ENCODE results near the gene COPB2. TPM values are rescaled to one million over a fixed set of nuclear protein-coding genes. Genes with fewer than 3 reads are reported as not detected.
"Not testable (repeated sequence)": the region's sequence is repeated elsewhere in the genome, so short reads cannot be mapped to it uniquely, and the experiment has no call there.

Gene COPB2
- total RNA-seq, 2 donors from 2014 or later: 85.2 to 105 TPM

DNA sequence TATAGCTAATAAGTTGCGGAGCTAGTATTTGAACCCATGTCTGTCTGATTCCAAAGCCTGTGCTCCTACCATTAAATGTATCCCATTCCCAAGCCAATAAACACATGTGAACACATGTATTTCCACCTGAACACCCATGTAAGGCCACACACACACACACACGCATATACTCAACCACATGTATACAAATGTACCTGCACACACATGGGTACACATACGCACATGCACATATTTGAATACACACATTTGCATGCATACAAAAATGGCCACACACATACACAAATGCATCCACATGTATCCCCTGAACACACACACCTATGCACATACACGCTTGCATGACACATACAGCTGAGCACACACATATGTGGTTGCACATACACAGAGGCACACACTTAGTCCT is 51.0 kb downstream of the COPB2 start:
- Mint-ChIP-seq H3K9me3 (peaks cover 3 to 4% of the 10 kb centered on the region in 2 donors), H3K27ac (no peak overlapping the region), H3K36me3 (ENCODE audit: insufficient read depth in 2 of 2) (peaks cover 3% of the 10 kb centered on the region in 2 donors), H3K27me3 (ENCODE audit: low read depth) (peaks cover 12% of the 10 kb centered on the region), H3K4me1 (ENCODE audit: low read depth) (peaks cover 25% of the 10 kb centered on the region), H3K4me3 (no peak overlapping the region)
- no peak for ATAC-seq (replicated peaks in 1 of 2)
- DNase-seq: no peak

DNA sequence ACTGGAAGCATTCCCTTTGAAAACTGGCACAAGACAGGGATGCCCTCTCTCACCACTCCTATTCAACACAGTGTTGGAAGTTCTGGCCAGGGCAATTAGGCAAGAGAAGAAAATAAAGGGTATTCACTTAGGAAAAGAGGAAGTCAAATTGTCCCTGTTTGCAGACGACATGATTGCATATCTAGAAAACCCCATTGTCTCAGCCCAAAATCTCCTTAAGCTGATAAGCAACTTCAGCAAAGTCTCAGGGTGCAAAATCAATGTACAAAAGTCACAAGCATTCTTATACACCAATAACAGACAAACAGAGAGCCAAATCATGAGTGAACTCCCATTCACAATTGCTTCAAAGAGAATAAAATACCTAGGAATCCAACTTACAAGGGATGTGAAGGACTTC is 54.8 kb downstream of the COPB2 start:
- peaks cover 12% of the 10 kb centered on the region for H3K4me1 Mint-ChIP-seq (ENCODE audit: low read depth)
- not testable (repeated sequence) for H3K4me3 Mint-ChIP-seq; DNase-seq; ATAC-seq (replicated peaks in 1 of 2); H3K36me3 Mint-ChIP-seq (ENCODE audit: insufficient read depth in 2 of 2); H3K9me3 Mint-ChIP-seq; H3K27ac Mint-ChIP-seq
- H3K27me3 Mint-ChIP-seq (ENCODE audit: low read depth): peaks cover 24% of the 10 kb centered on the region

DNA sequence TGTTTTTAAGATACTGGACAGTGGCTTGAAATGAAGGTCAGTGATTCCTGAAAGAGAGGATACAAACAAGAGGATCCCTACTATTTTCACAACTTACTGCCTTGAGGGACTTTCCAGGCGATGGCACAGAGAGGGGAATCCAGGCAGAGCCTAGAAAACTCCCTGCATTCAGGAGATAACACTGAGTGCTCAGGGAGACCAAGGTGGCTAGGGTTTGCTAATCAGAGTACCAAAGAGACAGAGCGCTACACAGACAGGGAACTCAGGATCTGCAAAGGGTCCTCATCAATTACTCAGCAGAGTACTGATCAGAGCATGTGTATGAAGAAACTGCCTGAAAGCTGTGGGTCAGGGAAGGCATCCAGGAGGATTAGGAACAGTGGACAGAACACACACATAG is 57.4 kb downstream of the COPB2 start:
- peaks cover 24% of the 10 kb centered on the region for H3K27me3 Mint-ChIP-seq (ENCODE audit: low read depth)
- H3K4me1 Mint-ChIP-seq (ENCODE audit: low read depth): peaks cover 18% of the 10 kb centered on the region
- DNase-seq (no peak), ATAC-seq (replicated peaks in 1 of 2) (no peak)
- no peak overlapping the region for H3K27ac Mint-ChIP-seq
- H3K4me3 Mint-ChIP-seq: no peak overlapping the region
- H3K36me3 Mint-ChIP-seq (ENCODE audit: insufficient read depth in 2 of 2): no peaks in the 10 kb centered on the region
- H3K9me3 Mint-ChIP-seq: no peaks in the 10 kb centered on the region

DNA sequence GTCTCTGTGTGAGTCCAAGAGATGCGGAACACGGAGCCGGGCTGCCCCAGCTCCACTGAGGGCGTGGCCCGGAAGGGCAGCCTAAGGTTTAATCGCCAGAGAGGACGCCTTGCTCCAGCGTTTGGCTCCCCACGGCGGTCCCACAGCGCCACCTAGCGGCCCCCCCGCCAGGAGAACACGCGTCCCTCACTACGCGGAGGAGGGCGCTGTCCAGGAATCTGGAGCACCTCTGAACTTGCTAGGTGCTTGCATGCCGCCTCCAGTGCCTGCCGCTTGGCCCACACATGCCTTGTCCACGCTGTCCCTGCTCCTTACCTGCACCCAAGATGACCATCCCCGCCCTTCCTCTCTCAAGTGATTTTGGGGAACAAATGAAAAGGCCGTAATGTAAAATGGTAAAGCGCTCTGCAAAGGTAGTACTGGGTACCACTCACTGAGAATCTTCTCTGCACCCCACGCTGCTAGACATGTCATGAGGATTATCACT is 60.0 kb downstream of the COPB2 start:
- H3K36me3 Mint-ChIP-seq (ENCODE audit: insufficient read depth in 2 of 2): no peaks in the 10 kb centered on the region
- peaks cover 18% of the 10 kb centered on the region for H3K4me1 Mint-ChIP-seq (ENCODE audit: low read depth)
- no peak overlapping the region for H3K27ac Mint-ChIP-seq
- H3K27me3 Mint-ChIP-seq (ENCODE audit: low read depth): peaks cover 19% of the 10 kb centered on the region
- no peaks in the 10 kb centered on the region for H3K9me3 Mint-ChIP-seq
- DNase-seq (peak; percentile 91 to 94), ATAC-seq (replicated peaks in 1 of 2) (peak; percentile 98)
- H3K4me3 Mint-ChIP-seq: peak overlapping the region; percentile 55 to 76

DNA sequence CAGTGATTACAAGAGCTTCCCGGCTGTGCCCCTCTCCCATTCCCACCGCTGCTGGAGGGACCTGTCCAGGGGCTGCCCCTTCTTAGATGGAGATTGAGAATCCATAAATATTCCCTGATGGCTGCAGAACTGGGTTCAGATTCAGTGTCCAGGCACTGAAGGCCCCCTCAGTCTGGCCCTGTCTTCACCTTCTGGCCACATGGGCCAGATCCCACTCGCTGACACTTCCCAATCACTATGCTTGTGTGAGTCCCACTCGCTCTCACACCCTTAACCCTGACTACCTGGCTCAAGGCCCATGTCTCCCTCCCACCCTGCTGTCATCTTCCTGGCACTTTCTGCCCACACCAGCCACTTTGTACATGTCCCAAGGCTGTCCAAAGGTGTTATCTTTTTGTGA is 61.1 kb downstream of the COPB2 start:
- H3K27ac Mint-ChIP-seq: no peak overlapping the region
- peak overlapping the region in 1 of 2 donors; percentile 76 for H3K4me3 Mint-ChIP-seq
- peaks cover 18% of the 10 kb centered on the region for H3K4me1 Mint-ChIP-seq (ENCODE audit: low read depth)
- peaks cover 16% of the 10 kb centered on the region for H3K27me3 Mint-ChIP-seq (ENCODE audit: low read depth)
- H3K9me3 Mint-ChIP-seq: no peaks in the 10 kb centered on the region
- DNase-seq: no peak
- H3K36me3 Mint-ChIP-seq (ENCODE audit: insufficient read depth in 2 of 2): no peaks in the 10 kb centered on the region
- no peak for ATAC-seq (replicated peaks in 1 of 2)

DNA sequence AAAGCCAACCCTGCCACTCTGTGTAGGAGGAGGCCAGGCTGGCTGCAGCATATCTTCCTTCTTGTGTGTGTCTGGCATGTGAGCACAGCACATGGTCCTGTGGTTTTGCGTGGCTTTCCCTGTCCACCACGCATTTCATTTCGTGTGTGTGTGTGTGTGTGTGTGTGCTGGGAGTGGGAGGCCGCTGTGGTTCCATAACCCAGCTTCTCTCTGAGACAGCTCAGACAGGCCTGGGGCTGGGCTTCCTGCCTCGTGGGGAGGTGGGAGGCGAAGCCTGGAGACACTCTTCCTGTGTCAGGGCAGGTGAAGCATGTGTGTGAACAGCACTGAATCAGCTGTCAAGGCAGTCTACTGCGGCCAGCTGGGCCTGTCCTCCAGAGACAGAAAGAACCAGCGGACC is 61.6 kb downstream of the COPB2 start:
- H3K4me1 Mint-ChIP-seq (ENCODE audit: low read depth): peaks cover 18% of the 10 kb centered on the region
- no peaks in the 10 kb centered on the region for H3K9me3 Mint-ChIP-seq
- ATAC-seq (replicated peaks in 1 of 2): no peak
- no peak overlapping the region for H3K4me3 Mint-ChIP-seq
- H3K27ac Mint-ChIP-seq: no peak overlapping the region
- DNase-seq: no peak
- H3K27me3 Mint-ChIP-seq (ENCODE audit: low read depth): peaks cover 11% of the 10 kb centered on the region
- no peaks in the 10 kb centered on the region for H3K36me3 Mint-ChIP-seq (ENCODE audit: insufficient read depth in 2 of 2)

DNA sequence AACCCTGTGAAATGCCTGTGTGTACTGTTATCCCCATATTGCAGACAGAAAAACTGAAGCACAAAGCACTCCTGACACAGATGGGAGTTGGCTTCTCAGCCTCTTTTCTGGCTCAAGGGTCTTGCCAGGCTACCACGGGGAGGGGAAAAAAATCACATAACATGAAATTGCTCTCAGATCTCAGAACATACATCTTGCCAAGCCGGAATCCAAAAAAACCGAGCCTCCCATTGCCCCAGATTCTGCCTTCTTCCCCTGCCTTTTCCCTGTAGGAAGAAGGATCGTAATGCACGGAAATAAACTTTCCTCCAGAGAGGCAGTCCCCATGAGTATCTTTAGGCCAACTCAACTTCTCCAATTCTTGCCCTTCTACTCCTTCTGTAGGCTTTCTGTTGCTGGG is 62.2 kb downstream of the COPB2 start:
- Mint-ChIP-seq H3K4me1 (ENCODE audit: low read depth) (peaks cover 18% of the 10 kb centered on the region), H3K4me3 (no peak overlapping the region)

DNA sequence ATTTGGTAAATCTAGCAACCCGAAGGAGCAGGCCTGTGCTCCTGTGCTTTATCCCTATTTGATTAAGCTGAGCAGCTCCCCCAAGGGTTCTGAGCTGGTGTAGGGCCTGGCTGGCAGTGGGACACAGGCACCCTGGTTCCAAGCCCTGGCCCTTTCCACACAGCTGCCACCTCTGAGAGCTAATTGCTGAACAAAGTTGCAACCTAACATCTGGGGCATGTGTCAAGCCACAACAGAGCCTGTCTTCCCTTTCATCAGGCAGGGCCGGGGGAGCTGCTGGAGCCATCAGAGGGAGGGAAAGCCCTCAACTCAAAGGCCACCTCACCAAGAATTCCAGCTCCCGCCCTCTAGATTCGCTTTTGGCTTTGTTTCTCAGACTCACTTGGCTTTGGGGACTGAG is 62.7 kb downstream of the COPB2 start:
- H3K9me3 Mint-ChIP-seq: no peaks in the 10 kb centered on the region
- no peak overlapping the region for H3K27ac Mint-ChIP-seq
- DNase-seq (no peak), ATAC-seq (replicated peaks in 1 of 2) (no peak)
- no peaks in the 10 kb centered on the region for H3K27me3 Mint-ChIP-seq (ENCODE audit: low read depth)
- H3K4me3 Mint-ChIP-seq: no peak overlapping the region
- peaks cover 18% of the 10 kb centered on the region for H3K4me1 Mint-ChIP-seq (ENCODE audit: low read depth)
- H3K36me3 Mint-ChIP-seq (ENCODE audit: insufficient read depth in 2 of 2): no peaks in the 10 kb centered on the region

More for the DNA sequence above, 62.2 kb downstream of the COPB2 start:
- Mint-ChIP-seq H3K27ac (no peak overlapping the region), H3K9me3 (no peaks in the 10 kb centered on the region), H3K36me3 (ENCODE audit: insufficient read depth in 2 of 2) (no peaks in the 10 kb centered on the region), H3K27me3 (ENCODE audit: low read depth) (peaks cover 5% of the 10 kb centered on the region)
- DNase-seq (no peak), ATAC-seq (replicated peaks in 1 of 2) (no peak)

DNA sequence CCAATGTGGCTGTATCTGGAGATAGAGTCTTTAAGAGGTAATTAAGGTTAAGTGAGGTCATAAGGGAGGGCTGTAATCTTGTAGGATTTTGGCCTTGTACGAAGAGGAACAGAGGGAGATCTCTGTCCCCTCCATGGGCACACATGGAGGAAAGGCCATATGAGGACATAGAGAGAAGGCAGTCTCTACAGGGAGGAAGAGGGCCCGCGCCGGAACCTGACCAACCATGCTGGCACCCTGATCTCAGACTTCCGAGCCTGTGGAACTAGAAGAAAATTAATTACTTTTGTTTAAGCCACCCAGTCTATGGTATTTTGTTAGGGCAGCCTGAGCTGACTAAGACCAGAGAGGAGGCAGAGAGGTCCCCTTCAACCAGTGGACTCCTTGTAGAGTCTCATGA is 63.3 kb downstream of the COPB2 start:
- no peak for ATAC-seq (replicated peaks in 1 of 2)
- peaks cover 18% of the 10 kb centered on the region for H3K4me1 Mint-ChIP-seq (ENCODE audit: low read depth)
- no peak for DNase-seq
- H3K4me3 Mint-ChIP-seq: no peak overlapping the region
- no peaks in the 10 kb centered on the region for H3K27me3 Mint-ChIP-seq (ENCODE audit: low read depth)
- H3K36me3 Mint-ChIP-seq (ENCODE audit: insufficient read depth in 2 of 2): no peaks in the 10 kb centered on the region
- H3K27ac Mint-ChIP-seq: no peak overlapping the region
- no peaks in the 10 kb centered on the region for H3K9me3 Mint-ChIP-seq

DNA sequence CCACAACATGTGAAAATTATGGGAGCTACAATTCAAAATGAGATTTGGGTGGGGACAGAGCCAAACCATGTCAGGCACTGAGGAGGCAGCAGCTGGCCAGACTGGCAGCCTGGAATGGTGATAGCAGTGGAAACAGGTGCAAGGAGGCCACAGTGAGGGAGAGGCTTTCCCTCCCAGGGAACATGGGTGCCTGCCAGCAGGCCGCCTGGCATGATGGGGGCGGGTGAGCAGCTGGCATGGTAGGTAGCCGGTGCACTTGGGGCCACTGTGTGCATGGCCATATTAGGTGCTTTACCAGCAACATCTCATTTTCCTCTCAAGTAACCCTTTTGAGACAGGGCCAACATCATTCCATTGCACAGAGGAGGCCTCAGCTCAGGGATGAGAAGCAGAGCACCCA is 63.9 kb downstream of the COPB2 start:
- H3K36me3 Mint-ChIP-seq (ENCODE audit: insufficient read depth in 2 of 2): no peaks in the 10 kb centered on the region
- H3K27me3 Mint-ChIP-seq (ENCODE audit: low read depth): peaks cover under 1% of the 10 kb centered on the region
- H3K9me3 Mint-ChIP-seq: no peaks in the 10 kb centered on the region
- peaks cover 18% of the 10 kb centered on the region for H3K4me1 Mint-ChIP-seq (ENCODE audit: low read depth)
- DNase-seq (no peak), ATAC-seq (replicated peaks in 1 of 2) (no peak)
- no peak overlapping the region for H3K27ac Mint-ChIP-seq
- no peak overlapping the region for H3K4me3 Mint-ChIP-seq

DNA sequence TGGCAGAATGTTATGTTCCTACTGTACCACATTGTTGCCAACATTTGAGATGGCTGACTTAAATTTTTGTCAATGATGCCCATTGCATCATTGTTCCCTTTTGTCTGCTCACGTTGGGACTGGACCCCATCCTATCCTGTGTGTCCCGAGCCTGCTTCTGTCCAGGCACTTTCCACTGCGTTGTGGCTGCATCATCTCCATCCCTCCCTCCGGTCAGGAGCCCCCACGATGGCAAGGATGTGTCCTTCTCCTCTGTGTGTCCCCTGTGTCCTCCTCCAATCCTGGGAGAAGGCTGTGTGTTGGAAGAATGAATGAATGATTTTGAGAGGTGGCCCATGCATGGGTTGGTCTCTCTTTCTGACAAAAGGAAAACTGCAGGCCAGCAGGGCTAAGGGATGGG is 65.0 kb downstream of the COPB2 start:
- H3K36me3 Mint-ChIP-seq (ENCODE audit: insufficient read depth in 2 of 2): no peaks in the 10 kb centered on the region
- DNase-seq (no peak), ATAC-seq (replicated peaks in 1 of 2) (no peak)
- peaks cover 15% of the 10 kb centered on the region for H3K4me1 Mint-ChIP-seq (ENCODE audit: low read depth)
- H3K4me3 Mint-ChIP-seq: no peak overlapping the region
- peaks cover 8% of the 10 kb centered on the region for H3K27me3 Mint-ChIP-seq (ENCODE audit: low read depth)
- H3K9me3 Mint-ChIP-seq: no peaks in the 10 kb centered on the region
- H3K27ac Mint-ChIP-seq: no peak overlapping the region

DNA sequence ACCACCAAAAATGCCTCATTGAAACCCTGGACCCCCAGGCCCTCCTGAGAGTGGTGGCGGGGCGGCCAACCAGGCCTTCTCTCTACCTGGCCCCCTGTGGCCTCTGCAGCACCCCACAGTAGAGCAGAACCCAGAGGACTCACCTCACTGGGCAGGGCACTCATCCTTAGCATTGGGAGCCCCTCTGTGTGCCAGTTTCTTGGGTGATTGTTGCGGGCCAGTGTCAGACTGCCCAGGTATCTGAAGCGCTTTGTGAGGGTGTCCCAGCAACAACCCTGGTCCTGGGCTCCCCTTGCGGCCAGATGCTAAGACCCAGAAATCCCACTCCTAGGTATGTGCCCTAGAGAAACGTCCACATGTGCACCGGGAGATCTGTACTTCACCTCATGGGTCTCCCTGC is 66.3 kb downstream of the COPB2 start:
- peaks cover 6% of the 10 kb centered on the region for H3K4me1 Mint-ChIP-seq (ENCODE audit: low read depth)
- ATAC-seq (replicated peaks in 1 of 2): no peak
- peaks cover 8% of the 10 kb centered on the region for H3K27me3 Mint-ChIP-seq (ENCODE audit: low read depth)
- H3K4me3 Mint-ChIP-seq: no peak overlapping the region
- DNase-seq: no peak
- H3K9me3 Mint-ChIP-seq: no peaks in the 10 kb centered on the region
- no peaks in the 10 kb centered on the region for H3K36me3 Mint-ChIP-seq (ENCODE audit: insufficient read depth in 2 of 2)
- H3K27ac Mint-ChIP-seq: no peak overlapping the region

DNA sequence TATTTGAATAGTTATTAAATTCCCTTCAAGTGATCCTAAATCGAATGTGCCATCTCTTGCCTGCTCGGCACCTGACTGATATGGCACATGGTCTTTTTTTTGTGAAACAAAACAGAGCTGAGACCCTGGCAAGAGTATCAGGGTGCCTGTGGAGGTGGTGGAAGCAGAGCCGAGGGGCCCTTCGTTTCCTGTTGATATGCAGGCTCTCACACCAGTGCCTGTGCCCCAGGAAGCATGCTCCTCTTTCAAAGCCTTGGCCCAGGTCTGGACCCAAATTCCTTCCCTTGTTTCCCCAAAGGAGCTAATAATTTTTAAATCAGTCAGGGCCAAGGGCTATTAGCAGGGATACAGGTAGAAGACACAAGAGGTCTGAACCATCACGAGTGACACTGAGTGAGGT is 67.1 kb downstream of the COPB2 start:
- Mint-ChIP-seq H3K9me3 (no peaks in the 10 kb centered on the region), H3K36me3 (ENCODE audit: insufficient read depth in 2 of 2) (no peaks in the 10 kb centered on the region), H3K27me3 (ENCODE audit: low read depth) (peaks cover 8% of the 10 kb centered on the region), H3K4me1 (ENCODE audit: low read depth) (no peaks in the 10 kb centered on the region), H3K27ac (no peak overlapping the region), H3K4me3 (no peak overlapping the region)
- ATAC-seq (replicated peaks in 1 of 2) (no peak), DNase-seq (no peak)

DNA sequence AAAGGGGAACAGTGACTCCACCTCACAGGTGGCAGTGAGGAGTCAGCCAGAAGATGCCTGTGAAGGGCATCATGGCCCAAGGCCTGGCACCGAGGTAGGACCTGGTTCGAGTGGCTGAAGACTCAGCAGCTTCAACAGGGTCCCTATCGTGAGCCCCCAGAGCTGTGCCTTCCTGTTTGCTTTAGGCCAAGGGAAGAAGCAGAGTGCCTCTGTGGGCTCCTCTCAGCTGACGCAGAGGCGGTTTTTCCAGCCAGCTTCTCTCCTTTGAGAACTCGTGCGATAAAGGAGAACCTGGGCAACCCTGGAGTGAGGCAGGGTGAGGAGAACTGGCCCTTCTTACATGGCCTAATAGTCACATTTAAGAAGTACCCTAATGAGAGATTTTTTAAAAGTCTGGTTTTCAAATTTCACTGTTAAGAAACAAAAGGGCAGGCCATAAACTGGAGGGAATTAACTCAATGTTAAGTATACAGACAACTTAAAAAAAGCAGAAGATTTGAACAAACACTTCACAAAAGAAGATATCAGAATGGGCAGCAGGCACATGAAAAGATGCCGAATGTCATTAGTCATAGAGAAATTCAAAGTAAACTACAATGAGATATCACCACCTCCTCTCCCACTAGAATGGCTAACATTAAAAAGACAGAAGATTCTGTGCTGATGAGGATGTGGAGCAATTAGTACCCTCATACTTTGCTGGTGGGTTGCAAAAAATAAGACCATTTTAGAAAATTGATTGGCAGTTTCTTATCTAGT is 68.7 kb downstream of the COPB2 start:
- no peak for ATAC-seq (replicated peaks in 1 of 2)
- Mint-ChIP-seq H3K36me3 (ENCODE audit: insufficient read depth in 2 of 2) (no peaks in the 10 kb centered on the region), H3K9me3 (no peaks in the 10 kb centered on the region), H3K4me1 (ENCODE audit: low read depth) (no peaks in the 10 kb centered on the region), H3K27me3 (ENCODE audit: low read depth) (peaks cover 16% of the 10 kb centered on the region), H3K4me3 (no peak overlapping the region), H3K27ac (no peak overlapping the region)
- no peak for DNase-seq

Measured in activated T-cell treated with anti-CD3 and anti-CD28 coated beads, Interleukin-2, amount 50 U/mL, for 72 hours (primary cell).